Urothelium cell line (cell line): ENCODE results near the gene MLN.
A peak's percentile ranks its signal among the peaks of the same experiment; 100 is the strongest.

Experiments used
- DNase-seq: peaks from one replicate; pipeline ENCODE4 v3.0.0; 2011; ENCODE audit warnings: low spot score, mixed read lengths
- FAIRE-seq: peaks from 2 replicates; lab custom pipeline; 2011; peaks lifted over from hg19 to GRCh38; lab: Jason Lieb, UNC

The MLN gene

DNA sequence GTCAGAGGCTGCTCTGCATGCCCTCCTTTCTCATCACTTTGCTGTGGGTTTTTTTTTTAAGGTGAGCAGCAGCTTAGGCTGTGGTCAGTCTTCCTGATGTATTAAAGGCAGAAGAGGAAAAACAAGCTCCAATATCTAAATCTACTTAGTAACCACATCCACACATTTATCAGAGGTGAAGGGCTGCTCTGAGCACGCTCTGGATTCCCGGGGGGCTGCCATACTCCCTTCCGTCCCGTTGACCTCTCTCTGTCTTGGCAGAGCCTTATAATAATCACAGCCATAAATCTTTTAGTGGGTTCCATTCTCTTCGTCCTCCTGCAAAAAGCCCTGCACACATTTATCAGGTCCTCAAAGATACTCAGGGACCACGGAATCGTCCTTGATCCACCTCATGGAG lies 12.2 kb downstream of the MLN start:
- DNase-seq (no peak), FAIRE-seq (no peak)

DNA sequence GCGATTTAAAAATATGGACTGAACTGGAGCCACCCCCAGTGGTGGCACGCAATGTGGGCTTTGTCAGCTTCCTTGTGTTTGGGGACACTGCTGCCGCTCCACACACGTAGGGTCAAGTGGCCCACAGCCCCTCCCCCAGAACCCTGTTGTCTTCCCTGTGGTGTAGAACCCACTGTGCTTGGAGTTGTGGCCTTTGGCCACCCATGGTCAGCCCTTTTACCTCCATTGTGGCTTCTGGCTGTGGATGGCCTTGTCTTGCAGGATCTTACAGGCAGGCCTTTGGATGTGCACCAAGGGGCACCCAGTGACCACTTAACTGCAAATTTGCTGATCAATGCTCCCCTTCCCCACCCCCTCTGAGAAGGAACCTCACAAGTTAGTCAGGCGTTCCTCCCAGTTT lies 12.9 kb downstream of the MLN start:
- FAIRE-seq: no peak
- DNase-seq: no peak

DNA sequence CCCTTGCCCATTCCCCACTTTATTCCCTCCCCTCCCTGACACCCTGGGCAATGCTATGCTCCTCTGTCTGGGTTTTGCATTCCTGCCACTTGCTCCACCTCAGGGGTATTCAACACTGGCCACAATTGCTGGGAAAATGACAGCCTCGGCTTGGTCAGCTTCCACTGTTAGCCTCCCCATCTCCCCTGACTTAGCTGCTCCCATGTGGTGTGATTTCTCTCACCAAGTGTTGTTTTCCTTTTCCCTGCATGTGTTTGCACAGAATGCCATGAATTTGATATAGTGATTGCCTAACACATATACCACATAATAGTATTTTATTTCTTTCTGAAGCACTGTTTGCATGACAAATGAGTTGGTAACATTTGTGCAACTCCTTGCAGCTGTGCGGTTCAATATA lies 13.4 kb downstream of the MLN start:
- FAIRE-seq (no peak), DNase-seq (no peak)

DNA sequence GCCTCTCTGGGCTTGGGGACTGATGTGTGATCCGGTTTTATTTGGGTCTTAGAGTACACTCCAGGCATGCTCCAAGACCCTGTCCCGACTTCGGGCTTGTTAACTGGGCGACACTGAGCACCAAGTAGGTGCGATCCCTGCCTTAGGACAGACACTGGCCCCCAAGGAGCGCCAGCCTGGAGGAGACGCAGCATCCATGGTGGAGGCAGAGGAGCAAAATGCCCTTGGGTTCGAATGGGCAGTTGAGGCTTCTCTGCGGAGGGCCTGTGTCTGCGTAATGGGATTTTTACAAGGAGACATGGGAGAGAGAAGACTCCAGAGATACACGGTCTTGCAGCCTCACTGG lies 14.3 kb downstream of the MLN start:
- FAIRE-seq: no peak

DNA sequence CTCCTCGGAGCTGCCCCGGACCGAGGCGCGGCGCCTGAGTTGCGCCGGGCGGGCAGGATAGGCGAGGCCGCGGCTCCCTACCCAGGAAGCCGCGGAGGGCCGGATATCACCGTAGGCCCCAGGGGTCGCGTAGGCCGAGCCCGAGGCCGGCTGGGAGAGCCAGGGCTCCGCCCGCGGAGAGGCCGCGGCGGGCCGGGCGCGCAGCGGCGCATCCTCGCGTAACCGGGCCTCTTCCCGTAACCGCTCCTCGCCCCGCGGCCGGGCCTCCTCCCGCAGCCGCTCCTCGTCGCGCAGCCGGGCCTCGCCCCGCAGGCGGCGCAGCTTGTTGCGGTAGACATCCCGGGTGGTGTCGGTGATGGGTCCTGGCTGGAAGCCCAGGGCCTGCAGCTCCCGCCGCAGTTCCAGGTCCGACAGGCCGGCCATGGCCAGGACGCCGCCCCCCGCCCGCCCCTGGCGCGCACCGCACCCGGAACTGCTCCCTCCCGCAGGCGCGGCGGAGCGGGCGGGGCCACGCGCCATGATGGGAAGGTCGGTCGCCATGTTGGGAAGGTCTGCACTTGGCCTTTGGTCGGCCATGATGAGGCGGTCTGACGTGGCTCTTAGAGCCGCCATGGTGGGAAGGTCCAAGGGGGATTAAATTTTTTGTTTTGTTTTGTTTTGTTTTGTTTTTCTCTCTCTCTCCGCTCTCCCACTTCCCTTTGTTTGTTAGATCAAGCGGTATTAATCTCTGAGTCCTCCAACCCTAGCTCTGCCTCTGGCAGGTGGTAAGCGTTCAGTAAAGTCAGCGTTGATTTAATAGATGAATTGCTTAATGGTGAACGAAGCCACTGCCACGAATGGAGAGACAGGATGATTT lies 14.9 kb downstream of the MLN start, which contains the start of gene LEMD2:
TSS of gene LEMD2 (minus strand) at position 437 of the 856 bp plus-strand sequence. CDS start at position 423, 14 bp downstream.
- peak; percentile 96 for DNase-seq
- peak; percentile 59 for FAIRE-seq

More for the DNA sequence above, 14.3 kb downstream of the MLN start:
- no peak for DNase-seq

DNA sequence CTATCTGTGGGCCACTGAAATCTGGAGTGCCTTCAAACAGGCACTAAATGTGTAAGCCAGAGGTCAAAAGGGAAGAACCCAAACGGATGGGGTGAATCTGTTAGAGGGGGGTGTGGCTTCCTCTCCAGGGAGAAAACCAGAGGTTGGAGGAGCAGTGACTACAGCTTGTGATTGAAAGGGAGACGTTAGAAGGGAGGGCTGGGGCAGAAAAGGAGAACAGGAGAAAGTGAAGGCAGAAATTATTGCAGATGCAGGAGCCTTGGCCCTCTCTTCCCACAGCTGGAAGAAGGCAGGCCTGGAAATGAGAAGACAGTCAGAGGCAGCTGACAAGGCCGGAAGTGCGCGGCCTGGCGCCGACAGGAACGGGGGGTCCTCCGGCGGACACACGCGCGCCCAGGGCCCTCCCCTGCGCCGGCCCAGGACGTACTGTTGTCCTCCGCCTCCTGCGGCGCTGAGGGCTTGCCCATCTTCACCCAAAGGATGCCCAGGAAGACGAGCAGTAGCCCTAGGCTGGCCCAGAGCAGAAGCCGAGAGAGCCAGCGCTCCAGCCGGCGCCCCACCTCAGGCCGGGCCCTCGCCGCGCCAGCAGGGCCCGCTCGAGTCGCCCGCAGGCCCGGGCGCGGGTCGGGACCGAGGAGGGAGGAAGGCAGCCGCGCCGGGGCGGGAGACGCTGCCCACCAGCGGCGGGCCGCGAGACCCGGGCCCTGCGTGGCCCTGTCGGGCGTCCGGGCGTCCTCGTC lies 15.7 kb downstream of the MLN start:
- DNase-seq (peak; percentile 82), FAIRE-seq (no peak)

DNA sequence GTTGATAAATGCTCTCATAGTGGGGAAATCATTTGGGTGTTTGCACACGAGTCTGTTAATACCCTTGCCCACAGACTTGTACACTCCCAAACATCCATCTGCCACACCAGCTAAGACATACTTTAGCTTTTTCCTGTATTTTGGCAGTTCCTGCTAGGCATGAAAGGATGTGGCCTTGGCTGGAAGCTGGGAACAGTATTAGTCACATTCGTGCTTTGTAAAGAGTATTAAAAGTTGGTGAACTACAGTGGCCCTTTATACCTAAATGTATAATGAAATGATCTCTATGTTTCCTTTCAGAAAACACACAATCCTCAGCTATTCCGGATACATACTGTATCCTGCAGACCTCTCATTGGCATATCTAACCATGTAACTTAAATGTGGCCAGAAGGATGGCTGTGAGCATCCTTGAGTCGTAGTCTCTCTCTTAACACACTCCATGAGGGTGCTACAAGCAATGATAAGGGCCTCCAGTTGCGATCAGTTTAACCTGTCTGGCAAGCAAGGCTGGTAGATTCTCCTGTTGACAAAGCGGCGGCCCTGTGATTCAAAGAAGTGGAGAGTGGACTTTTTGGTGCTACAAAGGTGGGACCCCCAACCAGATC lies 16.4 kb downstream of the MLN start:
- DNase-seq: no peak
- no peak for FAIRE-seq

DNA sequence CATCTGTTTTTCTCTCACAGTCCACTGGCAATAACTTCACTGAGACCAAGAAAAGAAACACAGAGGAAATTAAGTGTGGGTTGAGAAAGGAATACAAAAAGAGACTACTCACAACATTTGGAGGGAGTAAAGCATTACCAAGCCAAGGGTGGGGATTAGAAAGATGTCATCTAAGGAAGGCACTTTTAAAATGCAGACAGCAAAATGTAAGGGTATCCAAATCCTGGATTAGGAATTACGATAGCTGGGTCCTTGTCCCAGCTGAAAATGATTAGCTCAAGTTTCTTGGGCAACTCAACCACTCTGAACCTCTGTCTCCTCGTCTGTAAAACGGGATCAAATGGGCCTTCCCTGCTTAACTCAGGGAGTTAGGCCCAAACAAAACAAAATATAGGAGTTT lies 17.1 kb downstream of the MLN start:
- DNase-seq: no peak

DNA sequence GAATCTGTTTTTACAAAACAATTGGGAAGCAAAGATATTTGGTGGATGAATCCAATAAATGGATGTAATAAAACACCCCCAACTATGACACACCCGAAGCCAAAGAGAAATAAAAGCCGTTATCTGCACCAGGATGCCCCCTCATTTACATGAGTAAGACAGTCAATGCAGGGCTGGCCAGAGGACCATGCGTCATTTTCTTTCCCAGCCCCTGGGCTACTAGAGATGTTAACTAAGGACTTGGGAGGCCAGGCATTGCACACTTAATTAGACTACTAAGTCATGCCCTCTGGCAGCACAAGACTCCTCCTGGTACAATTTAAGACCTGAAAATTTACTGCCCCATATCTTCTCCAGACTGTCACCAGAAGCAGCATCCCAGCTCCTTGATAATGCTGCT lies 18.0 kb downstream of the MLN start:
- FAIRE-seq (no peak), DNase-seq (no peak)

More for the DNA sequence above, 17.1 kb downstream of the MLN start:
- no peak for FAIRE-seq

DNA sequence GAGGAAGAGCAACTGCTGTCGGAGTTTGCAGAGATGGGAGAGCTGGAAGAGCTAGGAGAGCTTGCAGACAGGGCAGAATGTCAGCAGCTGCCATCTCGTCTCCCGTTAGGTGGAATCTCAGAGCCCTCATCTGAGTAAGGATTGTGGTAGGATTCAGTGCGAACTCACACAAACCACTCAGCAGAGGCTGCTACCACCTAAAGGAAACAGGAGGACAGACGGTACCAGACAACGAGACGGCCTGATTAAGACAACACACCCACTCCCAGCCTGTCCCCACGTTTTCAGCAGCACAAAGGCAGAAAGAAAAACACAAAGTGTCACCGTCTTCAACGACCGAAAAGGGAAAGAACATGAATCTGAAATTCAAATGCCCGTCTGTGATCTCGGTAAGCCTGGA lies 19.0 kb downstream of the MLN start:
- FAIRE-seq (no peak), DNase-seq (no peak)

DNA sequence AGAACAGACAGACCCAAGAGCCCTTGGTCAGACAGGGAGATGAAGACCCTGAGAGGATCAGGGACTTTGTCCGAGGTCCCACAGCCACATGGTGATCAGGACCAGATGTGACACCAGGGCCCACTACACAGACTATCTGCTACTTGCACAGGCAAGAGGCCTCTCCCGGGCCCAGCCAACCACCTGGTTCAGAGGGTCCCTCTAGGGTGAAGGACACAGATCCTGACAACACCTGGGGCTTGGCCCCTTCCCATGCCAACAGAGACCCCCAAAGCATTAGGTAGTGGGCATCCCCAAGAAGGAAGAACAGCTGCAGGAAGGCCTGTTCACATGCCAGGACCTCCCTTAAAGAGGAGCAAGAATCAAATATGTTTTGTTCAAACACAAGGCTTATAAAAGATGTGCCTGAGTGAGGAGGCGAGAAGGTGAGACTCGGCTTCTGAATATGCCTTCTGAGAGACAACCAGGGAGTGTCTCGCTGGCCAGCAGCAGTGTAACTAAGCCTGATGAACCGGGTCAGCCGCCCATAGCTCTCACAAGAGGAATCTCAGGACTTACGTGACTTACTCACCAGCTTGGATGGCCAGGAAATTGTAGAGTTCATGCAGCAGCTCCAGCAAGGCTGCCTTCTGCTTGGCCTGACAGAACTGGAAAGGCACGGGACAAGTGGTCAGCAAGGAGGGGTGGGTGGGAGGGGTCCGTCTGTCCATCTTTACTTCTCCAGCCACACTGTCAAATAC lies 19.9 kb downstream of the MLN start:
- no peak for DNase-seq
- no peak for FAIRE-seq

DNA sequence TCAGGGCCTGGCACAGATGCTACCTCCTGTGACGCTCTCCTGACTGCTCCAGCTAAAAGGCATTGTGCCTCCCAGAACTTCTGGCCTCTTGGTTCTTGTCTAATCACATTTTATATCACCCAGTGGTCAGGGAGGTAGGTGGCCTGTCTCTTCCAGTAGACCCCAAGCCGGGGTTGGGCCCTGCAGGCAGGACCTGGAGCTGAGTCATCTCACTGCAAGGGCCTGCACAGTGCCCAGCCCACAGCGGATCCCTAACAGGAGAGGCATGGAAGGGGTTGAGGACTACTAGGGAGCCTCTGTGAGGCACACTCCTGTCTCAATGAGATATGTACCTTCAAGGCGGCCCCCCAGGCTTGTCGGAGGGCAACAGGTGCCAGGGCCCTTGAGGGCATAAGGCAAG lies 21.2 kb downstream of the MLN start:
- FAIRE-seq: no peak

DNA sequence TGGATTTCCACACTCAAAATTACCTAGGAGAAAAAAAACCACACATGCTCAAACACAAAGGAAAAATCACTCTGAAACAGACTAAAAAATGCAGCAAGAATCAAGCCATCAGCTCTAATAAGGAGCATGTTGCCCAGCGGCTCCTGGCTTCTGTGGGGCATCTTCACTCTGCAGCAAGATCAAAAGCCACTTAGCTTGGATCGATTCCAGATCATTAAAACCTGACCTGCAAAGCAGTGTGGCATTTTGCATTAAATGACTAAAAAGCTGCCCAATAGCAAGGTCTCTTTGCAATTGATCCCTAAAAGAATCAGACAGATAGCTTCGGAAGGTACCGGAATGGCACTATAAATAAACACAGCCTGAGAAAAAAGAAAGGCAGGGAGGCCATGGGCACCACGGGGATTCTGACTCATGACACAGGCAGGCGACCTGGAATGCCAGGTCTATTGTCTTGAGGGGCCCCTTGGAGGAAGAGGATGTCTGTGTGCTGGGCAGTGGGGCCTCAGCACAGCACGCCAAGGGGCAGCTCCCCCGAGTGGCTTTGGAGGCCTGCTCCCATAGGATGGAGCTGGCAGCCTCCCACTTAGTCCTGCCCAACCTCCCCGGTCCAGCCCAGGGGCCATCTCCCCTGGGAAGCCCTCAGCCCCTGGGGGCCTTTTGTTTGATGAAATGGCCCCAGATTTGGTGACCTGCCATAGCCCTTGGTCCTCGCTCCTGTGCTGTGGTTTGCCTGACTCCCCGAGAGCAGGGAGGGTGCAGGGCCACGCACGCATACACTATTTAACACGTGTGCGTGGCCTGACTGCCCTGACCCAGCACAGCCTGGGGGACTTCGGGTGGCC lies 22.4 kb downstream of the MLN start:
- DNase-seq (peak; percentile 94), FAIRE-seq (peak; percentile 70)

More for the DNA sequence above, 21.2 kb downstream of the MLN start:
- DNase-seq: no peak

DNA sequence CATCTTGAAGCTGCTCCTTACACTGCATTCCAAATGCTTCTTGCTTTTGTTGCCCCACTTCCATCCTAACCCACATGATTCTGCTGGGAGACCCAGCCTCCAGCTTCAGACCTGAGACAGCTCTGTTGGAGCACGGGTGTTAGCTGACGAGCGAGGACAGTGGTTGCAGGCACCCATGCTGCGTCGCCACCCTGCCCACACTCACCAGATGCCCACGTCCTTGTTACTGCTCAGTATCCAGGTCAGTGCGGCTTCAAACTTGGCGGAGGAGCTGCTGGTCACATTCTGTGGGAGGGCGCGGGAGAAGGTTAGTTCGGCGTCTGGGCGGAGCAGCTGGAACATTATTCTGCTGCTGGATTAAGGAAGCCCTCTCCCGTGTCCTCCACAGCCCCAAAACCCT lies 23.9 kb downstream of the MLN start:
- no peak for FAIRE-seq

DNA sequence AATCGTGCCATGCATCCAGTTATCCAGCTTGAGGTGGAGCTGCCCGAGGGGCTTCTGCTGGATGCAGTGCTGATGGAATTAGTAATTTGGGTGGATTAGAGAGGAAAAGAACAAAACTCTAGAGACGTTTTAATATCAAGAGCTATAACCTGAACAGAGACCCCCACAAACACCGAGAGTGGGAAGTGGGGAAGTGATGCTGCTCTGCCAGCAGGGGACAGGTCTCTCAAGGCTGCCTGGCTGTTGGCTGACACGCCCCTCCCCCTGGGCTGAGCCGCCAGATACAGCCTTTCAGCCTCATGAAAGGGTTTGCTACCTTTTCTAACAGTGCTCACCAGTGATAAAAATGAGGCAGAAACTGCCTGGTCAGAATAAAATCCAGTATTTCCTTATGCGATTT lies 24.5 kb downstream of the MLN start:
- FAIRE-seq (no peak), DNase-seq (peak; percentile 37)

More for the DNA sequence above, 23.9 kb downstream of the MLN start:
- no peak for DNase-seq

DNA sequence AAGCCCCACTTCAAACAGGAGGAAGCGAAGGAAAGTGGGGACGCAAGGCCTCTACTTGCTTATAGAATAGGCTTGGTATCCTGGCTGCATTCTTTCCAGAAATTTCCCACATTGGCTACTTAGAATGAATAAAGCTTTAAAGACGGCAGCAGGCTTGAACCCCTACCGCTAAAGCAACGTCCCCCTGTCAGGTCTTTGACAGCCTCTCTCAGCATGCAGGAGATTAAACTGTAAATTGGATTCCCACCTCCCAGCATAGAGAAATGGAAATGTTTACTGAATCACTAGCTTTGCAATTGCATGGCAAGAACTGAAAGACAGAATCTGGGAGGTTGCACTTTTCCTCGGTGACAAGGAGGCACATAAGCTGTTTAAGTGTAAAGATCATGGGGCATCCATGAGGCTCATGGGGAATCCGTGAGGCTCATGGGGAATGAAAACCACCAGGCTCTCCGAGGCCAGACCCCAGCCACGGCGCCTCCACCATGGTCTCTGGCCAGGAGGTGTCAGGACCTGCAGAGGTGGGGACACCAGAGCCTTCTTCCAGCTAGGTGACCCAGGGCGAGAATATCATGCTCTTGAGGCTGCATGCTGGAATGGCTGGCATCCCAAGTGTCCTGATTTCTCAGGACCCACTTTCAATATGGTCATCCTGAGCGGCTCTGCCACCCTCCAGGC lies 25.2 kb downstream of the MLN start:
- DNase-seq (no peak), FAIRE-seq (no peak)

DNA sequence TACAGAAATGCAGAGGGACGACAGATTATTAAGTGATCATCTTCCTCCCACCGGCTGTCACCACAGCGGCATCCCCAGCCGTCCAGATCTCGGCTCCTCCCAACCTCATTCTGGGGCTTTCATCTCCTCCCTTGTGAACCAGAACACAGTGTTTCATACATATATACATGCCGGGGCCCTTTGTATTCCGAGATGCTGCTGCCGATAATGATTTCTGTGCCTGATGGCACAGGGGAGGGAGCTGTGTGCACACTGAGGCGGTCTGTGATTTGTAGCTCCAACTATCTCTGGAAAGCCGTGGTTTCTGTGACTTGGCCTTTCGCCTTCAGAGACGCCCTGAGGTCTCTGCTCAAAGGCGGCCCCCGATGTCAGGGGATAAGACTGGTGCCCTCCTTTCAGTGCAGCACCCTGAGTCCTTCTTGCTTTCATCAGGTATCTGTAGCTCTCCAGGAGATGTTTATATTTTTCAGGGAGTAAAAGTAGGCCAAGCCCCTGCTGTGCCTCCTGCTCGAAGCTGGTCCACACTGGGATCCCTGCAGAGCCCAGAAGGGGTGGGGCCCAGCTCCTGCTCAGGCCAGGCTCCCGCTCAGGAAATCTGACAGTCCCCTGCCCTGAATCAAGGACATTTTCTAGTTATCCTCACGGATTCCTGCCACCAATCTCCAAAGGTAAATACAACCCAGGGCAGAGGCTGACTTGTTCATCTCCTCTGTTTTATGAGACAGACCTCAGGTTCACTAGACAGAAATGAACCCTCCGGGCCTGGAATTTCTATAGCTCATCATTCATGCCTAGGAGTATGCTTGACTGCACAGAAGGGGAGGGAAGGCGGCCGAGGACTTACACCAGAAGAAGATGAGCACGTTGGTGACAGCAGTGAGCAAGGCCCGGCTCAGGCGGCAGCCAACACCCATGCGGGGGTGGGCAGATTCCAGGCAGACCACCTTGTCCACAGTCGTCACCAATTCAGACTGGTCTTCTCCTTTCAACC lies 26.1 kb downstream of the MLN start:
- no peak for DNase-seq
- no peak for FAIRE-seq

DNA sequence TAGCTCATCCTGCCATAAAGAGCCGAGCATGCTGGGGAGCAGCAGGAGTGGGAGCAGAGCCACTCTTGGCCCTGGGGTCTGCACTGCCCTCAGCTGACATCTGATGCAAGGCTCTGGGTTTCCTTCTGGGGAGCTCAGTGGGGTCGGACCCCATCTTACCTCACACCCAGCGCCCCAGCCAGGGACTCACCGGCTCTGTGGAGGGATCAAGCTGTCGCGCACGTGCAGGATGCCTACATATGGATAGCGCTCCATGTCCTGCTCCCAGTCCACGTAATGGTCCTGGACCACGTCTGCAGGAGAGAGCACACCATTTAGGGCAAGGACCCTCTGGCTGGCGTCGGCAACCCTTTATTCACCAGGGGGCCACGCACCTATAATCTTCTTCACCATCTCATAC lies 27.0 kb downstream of the MLN start:
- DNase-seq: no peak
- peak; percentile 13 for FAIRE-seq
